ES-I3 (cell line): ENCODE measurements around the gene STOX1.
"Not testable (repeated sequence)": the region's sequence is repeated elsewhere in the genome, so short reads cannot be mapped to it uniquely, and the experiment has no call there.

Experiments
- H3K36me3 ChIP-seq: 2 replicates; pipeline ENCODE4 v1.6.1; 2013; ENCODE audit warnings: mild to moderate bottlenecking, low read length, control low read depth, moderate library complexity; ENCODE audit not compliant: insufficient read depth
- H3K4me1 ChIP-seq: 2 replicates; pipeline ENCODE4 v1.6.1; 2013; ENCODE audit warnings: mild to moderate bottlenecking, control low read depth, low read length; ENCODE audit not compliant: insufficient read depth
- H3K9ac ChIP-seq: 2 replicates; pipeline ENCODE4 v1.6.1; 2013; ENCODE audit warnings: low read depth, mild to moderate bottlenecking, low read length, moderate library complexity
- H3K9me3 ChIP-seq: 2 replicates; pipeline ENCODE4 v1.6.1; 2013; ENCODE audit warnings: mild to moderate bottlenecking, low read length, moderate library complexity; ENCODE audit not compliant: control insufficient read depth, insufficient read depth

STOX1 gene

DNA sequence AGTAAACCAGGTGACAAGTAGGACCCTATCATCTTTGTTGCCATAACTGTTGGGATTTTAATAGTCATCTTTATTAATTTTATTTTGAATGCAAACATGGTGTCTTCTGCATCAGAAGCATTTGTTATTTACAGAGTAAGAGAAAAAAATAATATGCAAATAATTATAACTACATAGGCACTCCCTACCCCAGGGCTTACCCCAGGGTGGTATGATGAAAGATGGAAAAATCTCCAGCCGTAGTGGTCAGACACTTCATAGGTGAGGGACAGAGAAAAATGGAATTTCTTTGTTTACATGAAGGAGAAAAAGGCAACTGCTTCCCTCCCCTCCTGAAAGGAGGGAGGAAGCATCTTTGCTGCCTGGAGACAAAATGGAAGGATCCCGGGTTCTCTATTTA, 29.7 kb downstream of the STOX1 start:
- no peaks in the 10 kb centered on the region for H3K4me1 ChIP-seq
- no peaks in the 10 kb centered on the region for H3K36me3 ChIP-seq
- H3K9ac ChIP-seq: no peak overlapping the region
- H3K9me3 ChIP-seq: peaks cover 7% of the 10 kb centered on the region

DNA sequence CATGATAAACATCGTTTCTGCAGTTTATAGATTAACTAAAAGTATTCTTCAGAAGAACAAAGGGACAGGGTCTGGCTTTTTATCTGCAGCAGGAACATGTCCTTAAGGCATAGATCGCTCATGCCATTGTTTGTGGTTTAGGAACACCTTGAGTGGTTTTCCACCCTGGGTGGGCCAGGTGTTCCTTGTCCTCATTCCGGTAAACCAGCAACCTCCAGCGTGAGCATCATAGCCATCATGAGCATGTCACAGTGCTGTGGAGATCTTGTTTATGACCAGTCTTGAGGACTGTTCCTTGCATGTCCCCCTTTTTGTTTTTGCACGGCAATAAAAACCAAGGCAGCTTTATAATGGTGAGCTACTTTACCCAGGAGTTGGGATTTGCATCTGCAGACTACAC, 33.9 kb downstream of the STOX1 start:
- H3K9ac ChIP-seq: no peak overlapping the region
- H3K9me3 ChIP-seq: peaks cover 7% of the 10 kb centered on the region
- no peaks in the 10 kb centered on the region for H3K36me3 ChIP-seq
- no peaks in the 10 kb centered on the region for H3K4me1 ChIP-seq

- H3K9ac ChIP-seq: no peak overlapping the region
- H3K4me1 ChIP-seq: no peaks in the 10 kb centered on the region
- H3K9me3 ChIP-seq: peaks cover 11% of the 10 kb centered on the region
- no peaks in the 10 kb centered on the region for H3K36me3 ChIP-seq
Observed at GRCh38 chr10:68864611-68865010, 37.3 kb downstream of the STOX1 start.

DNA sequence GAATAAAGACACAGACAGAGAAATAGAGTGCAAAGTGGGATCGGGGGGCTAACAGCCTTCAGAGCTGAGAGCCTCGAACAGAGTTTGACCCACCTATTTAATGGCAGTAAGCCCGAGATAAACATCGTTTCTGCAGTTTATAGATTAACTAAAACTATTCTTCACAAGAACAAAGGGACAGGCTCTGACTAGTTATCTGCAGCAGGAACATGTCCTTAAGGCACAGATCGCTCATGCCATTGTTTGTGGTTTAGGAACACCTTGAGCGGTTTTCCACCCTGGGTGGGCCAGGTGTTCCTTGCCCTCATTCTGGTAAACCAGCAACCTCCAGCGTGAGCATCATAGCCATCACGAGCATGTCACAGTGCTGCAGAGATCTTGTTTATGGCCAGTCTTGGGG, 40.8 kb downstream of the STOX1 start:
- H3K9me3 ChIP-seq, H3K9ac ChIP-seq, H3K36me3 ChIP-seq: not testable (repeated sequence)
- peaks cover 14% of the 10 kb centered on the region for H3K4me1 ChIP-seq

- H3K36me3 ChIP-seq: no peaks in the 10 kb centered on the region
- H3K9me3 ChIP-seq: peaks cover 8% of the 10 kb centered on the region; the same call in 1 of the 2 replicates
- peaks cover 14% of the 10 kb centered on the region for H3K4me1 ChIP-seq
- no peak overlapping the region for H3K9ac ChIP-seq
Observed at GRCh38 chr10:68869623-68870022, 42.3 kb downstream of the STOX1 start.

DNA sequence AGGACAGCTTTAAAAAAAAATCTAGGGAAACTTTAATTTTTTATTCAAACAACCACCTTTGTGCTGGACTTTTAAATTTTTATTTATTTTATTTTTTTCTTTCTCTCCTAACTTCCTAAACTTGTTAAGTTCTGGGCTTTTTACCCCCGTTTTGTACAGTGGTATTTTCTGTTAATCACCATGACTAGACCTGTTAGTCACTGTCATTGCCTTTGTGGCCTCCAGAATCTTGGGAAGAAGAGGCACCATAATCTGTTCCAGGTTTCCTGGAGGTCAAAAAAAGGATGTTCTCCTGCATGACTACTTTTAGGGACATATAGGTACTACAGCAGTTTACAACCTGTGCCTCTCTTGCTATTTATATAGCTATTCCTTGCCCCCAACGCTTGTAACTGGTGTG, 42.7 kb downstream of the STOX1 start:
- Histone ChIP-seq H3K9ac (no peak overlapping the region), H3K4me1 (peaks cover 14% of the 10 kb centered on the region), H3K9me3 (peaks cover 8% of the 10 kb centered on the region; the same call in 1 of the 2 replicates), H3K36me3 (no peaks in the 10 kb centered on the region)

DNA sequence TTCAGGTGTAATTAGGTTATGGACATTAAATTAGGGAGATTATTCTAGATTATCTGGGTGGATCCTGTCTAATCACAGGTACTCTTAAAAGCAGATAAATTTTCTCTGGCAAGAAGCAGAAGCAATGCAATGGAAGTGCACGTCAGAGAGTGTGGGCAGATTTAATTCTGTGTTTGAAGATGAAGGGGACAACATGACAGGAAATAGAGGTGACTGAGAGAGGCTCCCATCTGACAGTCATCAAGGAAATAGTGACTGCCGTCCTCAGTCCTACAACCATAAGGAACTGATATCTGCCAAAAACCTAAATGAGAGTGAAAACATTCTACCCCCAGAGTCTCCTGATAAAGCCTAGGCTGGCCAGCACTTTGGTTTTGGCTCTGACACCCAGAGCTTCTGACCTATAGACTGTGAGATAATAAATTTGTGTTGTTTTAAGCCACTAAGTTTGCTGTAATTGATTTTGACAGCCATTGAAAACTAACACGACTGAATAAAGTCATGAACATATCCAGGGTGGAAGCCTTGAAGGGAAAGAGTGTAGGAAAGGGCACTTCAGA, 43.3 kb downstream of the STOX1 start:
- Histone ChIP-seq H3K9ac (no peak overlapping the region), H3K36me3 (no peaks in the 10 kb centered on the region), H3K9me3 (peaks cover 8% of the 10 kb centered on the region; the same call in 1 of the 2 replicates), H3K4me1 (peaks cover 14% of the 10 kb centered on the region)

GRCh38 chr10:68871105-68871711, 43.9 kb downstream of the STOX1 start:
- no peak overlapping the region for H3K9ac ChIP-seq

GRCh38 chr10:68871731-68872342, 44.5 kb downstream of the STOX1 start:
- H3K9me3 ChIP-seq: peaks cover 8% of the 10 kb centered on the region; the same call in 1 of the 2 replicates
- peaks cover 14% of the 10 kb centered on the region for H3K4me1 ChIP-seq
- H3K36me3 ChIP-seq: no peaks in the 10 kb centered on the region
- H3K9ac ChIP-seq: no peak overlapping the region

More at GRCh38 chr10:68871105-68871711, 43.9 kb downstream of the STOX1 start:
- Histone ChIP-seq H3K4me1 (peaks cover 14% of the 10 kb centered on the region), H3K9me3 (peaks cover 8% of the 10 kb centered on the region; the same call in 1 of the 2 replicates), H3K36me3 (no peaks in the 10 kb centered on the region)

DNA sequence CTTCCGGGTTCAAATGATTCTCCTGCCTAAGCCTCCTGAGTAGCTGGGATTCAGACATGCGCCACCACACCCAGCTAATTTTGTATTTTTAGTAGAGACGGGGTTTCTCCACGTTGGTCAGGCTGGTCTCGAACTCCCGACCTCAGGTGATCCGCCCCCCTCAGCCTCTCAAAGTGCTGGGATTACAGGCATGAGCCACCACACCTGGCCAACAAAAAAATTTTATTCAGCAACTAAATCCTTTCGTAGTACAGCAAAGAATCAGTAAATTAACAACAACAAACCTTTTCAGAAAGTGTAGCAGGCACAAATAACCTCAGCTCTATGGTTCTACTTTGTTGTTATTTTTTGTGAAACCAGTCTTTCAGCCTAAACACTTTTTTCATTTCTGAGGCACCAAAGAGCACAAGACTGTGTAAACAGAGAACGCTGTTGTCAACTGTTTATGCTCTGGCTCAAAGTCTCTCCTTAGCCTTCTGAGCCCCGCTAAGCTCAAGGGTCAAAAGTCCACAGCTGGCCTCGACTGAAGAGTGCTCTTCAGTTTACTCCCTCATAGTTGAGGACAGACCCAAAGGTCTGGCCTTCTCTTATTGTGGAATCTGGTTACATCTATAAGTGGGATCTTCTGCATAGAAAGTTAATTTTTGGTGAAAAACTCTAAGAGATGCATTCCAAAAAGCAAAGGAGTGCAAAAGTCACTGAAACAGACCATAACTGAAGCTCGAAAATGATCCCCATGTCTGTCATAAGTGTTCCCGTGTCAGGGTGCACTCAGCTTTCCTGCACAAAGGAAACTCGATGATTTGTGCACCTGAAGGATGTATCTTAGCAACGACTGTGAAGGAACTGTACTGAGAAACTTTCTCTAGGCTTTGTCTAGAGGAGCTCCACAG, 49.2 kb downstream of the STOX1 start:
- Histone ChIP-seq H3K9ac (no peak overlapping the region), H3K4me1 (peaks cover 22% of the 10 kb centered on the region), H3K9me3 (no peaks in the 10 kb centered on the region), H3K36me3 (no peaks in the 10 kb centered on the region)

DNA sequence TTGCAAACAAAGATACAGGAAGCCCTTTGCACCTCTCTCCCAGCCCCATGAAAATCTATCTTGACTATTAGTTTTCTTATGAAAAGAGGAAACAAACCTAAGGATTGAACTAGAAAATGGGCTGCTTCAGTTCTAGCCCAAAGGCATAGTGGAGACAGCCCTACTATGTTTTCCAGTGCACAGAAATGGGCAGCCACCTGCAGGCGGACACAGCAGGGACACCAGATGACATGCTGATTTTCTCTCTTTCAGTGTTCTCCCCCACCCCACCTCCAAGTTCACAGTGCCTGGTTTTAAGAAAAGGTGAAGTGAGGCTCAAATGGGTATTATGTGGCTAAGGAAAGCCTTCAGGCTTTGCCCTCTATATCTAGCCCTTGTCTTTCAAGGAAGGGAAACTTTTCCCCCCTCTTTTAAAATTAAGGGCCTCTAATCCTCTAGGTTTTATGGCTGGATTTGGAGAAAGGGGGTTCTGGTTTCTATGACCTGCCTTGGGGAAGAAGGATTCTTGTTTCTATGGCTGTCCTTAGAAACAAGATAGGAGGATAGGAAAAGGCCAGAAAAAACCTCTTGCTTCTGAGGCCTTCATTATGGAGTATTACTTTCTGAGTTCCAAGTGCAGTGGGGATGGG, 50.3 kb downstream of the STOX1 start:
- Histone ChIP-seq H3K4me1 (peaks cover 17% of the 10 kb centered on the region), H3K36me3 (no peaks in the 10 kb centered on the region), H3K9me3 (no peaks in the 10 kb centered on the region), H3K9ac (no peak overlapping the region)

DNA sequence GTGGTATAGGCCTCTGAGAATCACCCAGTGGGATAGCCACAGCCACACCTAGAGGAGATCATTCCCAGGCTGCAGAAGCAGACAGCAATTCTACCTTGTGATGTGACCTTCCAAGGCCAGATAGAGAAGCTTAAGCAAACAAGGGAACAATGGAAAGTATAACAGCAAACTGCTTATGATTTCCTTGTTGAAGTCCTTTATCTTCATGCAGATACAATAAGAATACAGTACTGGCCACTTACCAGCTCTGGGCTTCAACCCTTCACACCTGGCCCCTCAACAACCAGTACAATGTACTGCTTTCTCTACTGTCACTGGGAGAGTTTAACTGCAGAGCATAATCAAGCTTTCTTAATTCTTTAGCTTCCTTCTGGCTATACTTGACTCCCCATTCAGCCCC, 51.2 kb downstream of the STOX1 start:
- H3K9me3 ChIP-seq: no peaks in the 10 kb centered on the region
- H3K36me3 ChIP-seq: no peaks in the 10 kb centered on the region
- H3K4me1 ChIP-seq: peaks cover 17% of the 10 kb centered on the region
- H3K9ac ChIP-seq: no peak overlapping the region

GRCh38 chr10:68879628-68880027, 52.3 kb downstream of the STOX1 start:
- H3K36me3 ChIP-seq: no peaks in the 10 kb centered on the region
- no peaks in the 10 kb centered on the region for H3K9me3 ChIP-seq
- H3K9ac ChIP-seq: no peak overlapping the region
- peaks cover 17% of the 10 kb centered on the region for H3K4me1 ChIP-seq

GRCh38 chr10:68880181-68880580, 52.9 kb downstream of the STOX1 start:
- Histone ChIP-seq H3K9ac (no peak overlapping the region), H3K36me3 (no peaks in the 10 kb centered on the region), H3K9me3 (no peaks in the 10 kb centered on the region), H3K4me1 (peaks cover 17% of the 10 kb centered on the region)
